ENCODE measurements around the gene PGAM5. TPM values are rescaled to one million over a fixed set of nuclear protein-coding genes. Genes with fewer than 3 reads are reported as not detected.

PGAM5 gene
- total and polyA plus RNA-seq, 9 of the 15 experiments (the other 6 are each of a cell fraction or from before 2014, with no cell fraction given) = 7.4 to 121 (median 69.5) TPM

- TF ChIP-seq YY1 (IDR thresholded peaks at IDR 0.05; ENCODE audit: borderline replicate concordance in 1 of 3, control insufficient read depth in 1 of 3, extremely low read depth in 1 of 3, insufficient read depth in 3 of 3, insufficient read length in 1 of 3, insufficient replicate concordance in 2 of 3, low read depth in 1 of 3, low read length in 2 of 3) (peak in 2 of 3 experiments; percentile 71 to 83), SMAD4 (CRISPR knock-in tag; conservative IDR thresholded peaks at IDR 0.05) (peak; percentile 65), ARHGAP35 (IDR thresholded peaks at IDR 0.05; ENCODE audit: partially characterized antibody) (no peak), TARDBP (IDR thresholded peaks at IDR 0.05) (peak; percentile 53), SNAPC5 (CRISPR knock-in tag; IDR thresholded peaks at IDR 0.05) (no peak), MITF (IDR thresholded peaks at IDR 0.05) (no peak), ZFP36 (IDR thresholded peaks at IDR 0.05; ENCODE audit: low read depth, low read length, partially characterized antibody) (no peak), CCAR2 (IDR thresholded peaks at IDR 0.05; ENCODE audit: low read depth, low read length) (no peak), TAF1 (IDR thresholded peaks at IDR 0.05; ENCODE audit: control insufficient read depth, extremely low read depth, insufficient read depth, low read length, severe bottlenecking) (peak; percentile 63), ZNF165 (CRISPR knock-in tag; IDR thresholded peaks at IDR 0.05; ENCODE audit: borderline replicate concordance) (no peak), ZNF518B (CRISPR knock-in tag; IDR thresholded peaks at IDR 0.05) (no peak), POLR2B (IDR thresholded peaks at IDR 0.05; ENCODE audit: low read depth, partially characterized antibody) (peak; percentile 89), ZBTB17 (CRISPR knock-in tag; IDR thresholded peaks at IDR 0.05) (peak; percentile 55; the same call in 1 of the 2 replicates), ZNF695 (CRISPR knock-in tag; IDR thresholded peaks at IDR 0.05) (no peak), ZNF561 (CRISPR knock-in tag; conservative IDR thresholded peaks at IDR 0.05) (no peak), ZNF384 (IDR thresholded peaks at IDR 0.05; ENCODE audit: low read depth, low read length) (no peak), POLR3G (IDR thresholded peaks at IDR 0.05; ENCODE audit: extremely low read depth, insufficient read length, insufficient replicate concordance) (no peak), NFYB (IDR thresholded peaks at IDR 0.05; ENCODE audit: extremely low read depth, insufficient read length) (no peak), ARNT (IDR thresholded peaks at IDR 0.05) (no peak)
Observed at GRCh38 chr12:132761921-132762583, 51.4 kb downstream of the PGAM5 start (continued).
